GM03348 (cell line): ENCODE measurements around the gene GABPB2.

Source experiments
- DNase-seq: peaks from one replicate; pipeline ENCODE4 v3.0.0; 2012; ENCODE audit warnings: low spot score

The GABPB2 gene

GRCh38 chr1:151070474-151071276 lies at the start of gene GABPB2:
Gene GABPB2, plus strand, starts transcription at chr1:151070761. Its CDS starts 17,429 bp downstream, at chr1:151088190.
- peak; percentile 95 for DNase-seq

- peak; percentile 82 for DNase-seq
Observed at GRCh38 chr1:151024540-151025146, 45.9 kb upstream of the GABPB2 start.

GRCh38 chr1:151026460-151026859 lies 44.1 kb upstream of the GABPB2 start:
- no peak for DNase-seq

- no peak for DNase-seq
Observed at GRCh38 chr1:151032164-151032563, 38.4 kb upstream of the GABPB2 start.

DNA sequence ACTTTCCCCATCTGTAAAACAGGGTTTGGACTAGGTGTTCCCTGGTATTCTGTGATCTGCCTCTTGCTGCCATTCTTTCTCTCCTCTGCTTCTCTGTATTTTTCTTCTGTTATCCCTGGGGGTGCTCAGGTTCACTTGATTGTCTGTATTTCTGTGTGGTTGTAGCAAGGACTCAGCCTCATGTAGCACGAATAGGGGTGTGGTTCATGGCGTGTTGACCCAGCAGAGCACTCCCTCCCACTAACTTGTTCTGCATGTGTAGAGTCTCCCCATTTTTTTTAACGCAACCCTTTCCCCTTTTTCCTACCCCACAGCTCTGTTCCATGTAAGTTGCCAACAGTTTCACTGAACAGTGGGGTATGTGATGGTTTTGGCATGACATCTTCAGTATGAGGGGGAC lies 35.4 kb upstream of the GABPB2 start:
- DNase-seq = no peak

DNA sequence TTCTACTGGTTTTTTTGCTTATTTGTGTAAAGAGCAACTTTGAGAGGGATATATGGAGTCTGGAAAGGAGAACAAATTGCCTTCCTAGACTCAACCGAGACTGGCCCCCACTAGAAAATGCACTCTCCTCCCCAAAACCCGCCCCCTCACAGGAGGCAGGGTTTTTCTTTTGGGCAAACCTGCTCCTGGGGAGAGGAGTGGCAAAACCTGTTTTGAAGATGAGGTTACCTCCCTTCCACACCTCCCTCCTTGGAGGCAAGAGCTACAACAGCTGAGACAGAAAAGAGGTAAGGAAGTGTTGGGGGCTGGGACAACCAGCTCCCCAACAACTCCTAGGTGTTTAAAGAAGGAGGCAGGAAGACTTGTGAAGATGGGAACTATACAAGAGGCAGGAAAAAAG lies 34.2 kb upstream of the GABPB2 start, which contains the start of gene BNIPL:
Gene BNIPL, plus strand, starts transcription at position 231 of the 400 bp plus-strand sequence. Its CDS starts 140 bp downstream, at position 371.
- no peak for DNase-seq

DNA sequence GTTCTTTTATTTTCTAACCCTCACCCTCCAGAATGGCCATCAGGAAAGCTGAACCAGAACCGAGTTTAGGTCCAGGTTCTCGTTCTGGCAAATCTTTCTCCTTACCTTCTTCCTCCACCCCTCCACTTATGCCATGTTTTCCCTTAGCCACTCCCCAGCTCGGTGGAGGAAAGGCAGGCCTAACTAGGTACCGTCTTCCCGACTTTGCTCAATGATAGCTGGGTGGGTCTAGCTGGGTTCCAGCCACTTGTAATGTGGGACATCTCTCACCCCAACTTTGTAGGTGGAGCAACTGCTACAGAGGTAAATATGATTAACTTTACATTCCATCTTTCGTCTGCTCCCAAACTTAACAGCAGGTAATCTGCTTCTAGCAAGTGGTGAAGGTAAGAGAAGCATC lies 33.5 kb upstream of the GABPB2 start:
- no peak for DNase-seq

GRCh38 chr1:151039521-151039920 lies 31.0 kb upstream of the GABPB2 start:
- DNase-seq = no peak

- DNase-seq = no peak
Observed at GRCh38 chr1:151043163-151043562, 27.4 kb upstream of the GABPB2 start.

DNA sequence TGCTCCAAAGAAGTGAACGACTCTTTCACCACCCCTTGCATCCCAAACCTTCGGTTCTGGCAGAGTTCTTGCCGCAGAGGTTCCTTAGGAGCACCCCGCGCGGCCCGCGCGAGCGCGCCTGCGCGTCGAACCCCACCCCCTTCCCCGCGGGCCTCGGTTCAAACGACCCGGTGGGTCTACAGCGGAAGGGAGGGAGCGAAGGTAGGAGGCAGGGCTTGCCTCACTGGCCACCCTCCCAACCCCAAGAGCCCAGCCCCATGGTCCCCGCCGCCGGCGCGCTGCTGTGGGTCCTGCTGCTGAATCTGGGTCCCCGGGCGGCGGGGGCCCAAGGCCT lies 23.0 kb upstream of the GABPB2 start, which contains the start of gene C1orf56:
Gene C1orf56, plus strand, starts transcription at position 161 of the 334 bp plus-strand sequence. Its CDS starts 97 bp downstream, at position 258.
- DNase-seq = peak; percentile 96

DNA sequence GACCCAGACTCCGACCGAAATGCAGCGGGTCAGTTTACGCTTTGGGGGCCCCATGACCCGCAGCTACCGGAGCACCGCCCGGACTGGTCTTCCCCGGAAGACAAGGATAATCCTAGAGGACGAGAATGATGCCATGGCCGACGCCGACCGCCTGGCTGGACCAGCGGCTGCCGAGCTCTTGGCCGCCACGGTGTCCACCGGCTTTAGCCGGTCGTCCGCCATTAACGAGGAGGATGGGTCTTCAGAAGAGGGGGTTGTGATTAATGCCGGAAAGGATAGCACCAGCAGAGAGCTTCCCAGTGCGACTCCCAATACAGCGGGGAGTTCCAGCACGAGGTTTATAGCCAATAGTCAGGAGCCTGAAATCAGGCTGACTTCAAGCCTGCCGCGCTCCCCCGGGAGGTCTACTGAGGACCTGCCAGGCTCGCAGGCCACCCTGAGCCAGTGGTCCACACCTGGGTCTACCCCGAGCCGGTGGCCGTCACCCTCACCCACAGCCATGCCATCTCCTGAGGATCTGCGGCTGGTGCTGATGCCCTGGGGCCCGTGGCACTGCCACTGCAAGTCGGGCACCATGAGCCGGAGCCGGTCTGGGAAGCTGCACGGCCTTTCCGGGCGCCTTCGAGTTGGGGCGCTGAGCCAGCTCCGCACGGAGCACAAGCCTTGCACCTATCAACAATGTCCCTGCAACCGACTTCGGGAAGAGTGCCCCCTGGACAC lies 22.5 kb upstream of the GABPB2 start:
- peak; percentile 78 for DNase-seq

- no peak for DNase-seq
Observed at GRCh38 chr1:151048645-151049032, 21.9 kb upstream of the GABPB2 start.

GRCh38 chr1:151049458-151049857 lies 21.1 kb upstream of the GABPB2 start:
- DNase-seq = no peak

GRCh38 chr1:151050051-151050688 lies 20.4 kb upstream of the GABPB2 start:
- no peak for DNase-seq

GRCh38 chr1:151051356-151052009 lies 19.1 kb upstream of the GABPB2 start:
- DNase-seq = no peak

GRCh38 chr1:151054971-151055547 lies 15.5 kb upstream of the GABPB2 start:
- no peak for DNase-seq

- DNase-seq = no peak
Observed at GRCh38 chr1:151055581-151055980, 15.0 kb upstream of the GABPB2 start.

- DNase-seq = no peak
Observed at GRCh38 chr1:151056149-151056548, 14.4 kb upstream of the GABPB2 start.

- DNase-seq = peak; percentile 33
Observed at GRCh38 chr1:151058692-151059091, 11.9 kb upstream of the GABPB2 start.

GRCh38 chr1:151059109-151060006 lies 11.2 kb upstream of the GABPB2 start, which contains the start of gene CDC42SE1:
Gene CDC42SE1, minus strand, starts transcription at chr1:151059622. Its CDS starts 3,892 bp downstream, at chr1:151055730.
- peak; percentile 95 for DNase-seq
